ENCODE measurements around the gene BDKRB1.

DNA sequence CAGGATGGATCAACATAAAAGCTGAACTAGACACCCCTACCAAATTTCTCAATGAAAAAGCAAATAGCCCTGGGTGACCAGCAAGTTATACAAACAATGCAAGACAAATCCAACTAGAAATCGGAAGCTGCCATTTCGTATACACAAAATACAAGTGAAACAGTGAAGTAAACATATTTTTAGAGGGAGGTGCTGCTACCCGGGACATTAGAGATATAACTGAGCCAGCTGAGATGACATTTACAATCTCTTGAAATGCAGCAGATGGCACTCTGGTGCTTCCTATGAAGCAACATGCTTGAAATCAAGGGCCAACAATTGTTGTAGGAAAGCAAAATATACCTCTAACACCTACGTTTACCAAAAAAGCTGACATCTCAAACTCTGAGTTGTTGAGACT is 25.5 kb downstream of the BDKRB1 start:
- TF ChIP-seq SIN3A (IDR thresholded peaks at IDR 0.05; ENCODE audit: borderline replicate concordance, insufficient read depth, low read depth, low read length) (no peak), POLR2AphosphoS5 (IDR thresholded peaks at IDR 0.05; ENCODE audit: low read depth, low read length) (no peak)
- TF ChIP-seq, protein P1, sequence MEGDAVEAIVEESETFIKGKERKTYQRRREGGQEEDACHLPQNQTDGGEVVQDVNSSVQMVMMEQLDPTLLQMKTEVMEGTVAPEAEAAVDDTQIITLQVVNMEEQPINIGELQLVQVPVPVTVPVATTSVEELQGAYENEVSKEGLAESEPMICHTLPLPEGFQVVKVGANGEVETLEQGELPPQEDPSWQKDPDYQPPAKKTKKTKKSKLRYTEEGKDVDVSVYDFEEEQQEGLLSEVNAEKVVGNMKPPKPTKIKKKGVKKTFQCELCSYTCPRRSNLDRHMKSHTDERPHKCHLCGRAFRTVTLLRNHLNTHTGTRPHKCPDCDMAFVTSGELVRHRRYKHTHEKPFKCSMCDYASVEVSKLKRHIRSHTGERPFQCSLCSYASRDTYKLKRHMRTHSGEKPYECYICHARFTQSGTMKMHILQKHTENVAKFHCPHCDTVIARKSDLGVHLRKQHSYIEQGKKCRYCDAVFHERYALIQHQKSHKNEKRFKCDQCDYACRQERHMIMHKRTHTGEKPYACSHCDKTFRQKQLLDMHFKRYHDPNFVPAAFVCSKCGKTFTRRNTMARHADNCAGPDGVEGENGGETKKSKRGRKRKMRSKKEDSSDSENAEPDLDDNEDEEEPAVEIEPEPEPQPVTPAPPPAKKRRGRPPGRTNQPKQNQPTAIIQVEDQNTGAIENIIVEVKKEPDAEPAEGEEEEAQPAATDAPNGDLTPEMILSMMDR (IDR thresholded peaks at IDR 0.05) = no peak; the same call in 1 of the 2 replicates
